Measurements from ENCODE around the gene ATG7.
"Not testable (repeated sequence)": the region's sequence is repeated elsewhere in the genome, so short reads cannot be mapped to it uniquely, and the experiment has no call there.

The ATG7 gene

DNA sequence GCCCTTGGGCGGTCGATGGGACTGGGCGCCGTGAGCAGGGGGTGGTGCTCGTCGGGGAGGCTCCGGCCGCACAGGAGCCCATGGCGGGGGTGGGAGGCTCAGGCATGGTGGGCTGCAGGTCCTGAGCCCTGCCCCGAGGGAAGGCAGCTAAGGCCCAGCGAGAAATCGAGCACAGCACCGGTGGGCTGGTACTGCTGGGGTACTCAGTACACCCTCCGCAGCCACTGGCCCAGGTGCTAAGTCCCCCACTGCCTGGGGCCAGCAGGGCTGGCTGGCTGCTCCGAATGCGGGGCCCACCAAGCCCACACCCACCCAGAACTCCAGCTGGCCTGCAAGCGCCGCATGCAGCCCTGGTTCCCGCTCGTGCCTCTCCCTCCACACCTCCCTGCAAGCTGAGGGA, 239.4 kb downstream of the ATG7 start:
- not testable (repeated sequence) for FAIRE-seq

DNA sequence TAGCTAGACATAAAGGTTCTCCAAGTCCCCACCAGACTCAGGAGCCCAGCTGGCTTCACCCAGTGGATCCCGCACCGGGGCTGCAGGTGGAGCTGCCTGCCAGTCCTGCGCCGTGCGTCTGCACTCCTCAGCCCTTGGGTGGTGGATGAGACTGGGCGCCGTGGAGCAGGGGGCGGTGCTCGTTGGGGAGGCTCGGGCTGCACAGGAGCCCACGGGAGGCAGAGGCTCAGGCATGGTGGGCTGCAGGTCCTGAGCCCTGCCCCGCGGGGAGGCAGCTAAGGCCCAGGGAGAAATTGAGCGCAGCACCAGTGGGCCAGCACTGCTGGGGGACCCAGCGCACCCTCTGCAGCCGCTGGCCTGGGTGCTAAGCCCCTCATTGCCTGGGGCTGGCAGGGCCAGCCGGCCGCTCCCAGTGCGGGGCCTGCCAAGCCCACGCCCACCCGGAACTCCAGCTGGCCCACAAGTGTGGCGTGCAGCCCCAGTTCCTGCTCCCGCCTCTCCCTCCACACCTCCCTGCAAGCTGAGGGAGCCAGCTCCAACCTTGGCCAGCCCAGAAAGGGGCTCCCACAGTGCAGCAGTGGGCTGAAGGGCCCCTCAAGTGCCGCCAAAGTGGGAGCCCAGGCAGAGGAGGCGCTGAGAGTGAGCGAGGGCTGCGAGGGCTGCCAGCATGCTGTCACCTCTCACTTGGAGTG, 241.1 kb downstream of the ATG7 start:
- FAIRE-seq, result not testable (repeated sequence)

DNA sequence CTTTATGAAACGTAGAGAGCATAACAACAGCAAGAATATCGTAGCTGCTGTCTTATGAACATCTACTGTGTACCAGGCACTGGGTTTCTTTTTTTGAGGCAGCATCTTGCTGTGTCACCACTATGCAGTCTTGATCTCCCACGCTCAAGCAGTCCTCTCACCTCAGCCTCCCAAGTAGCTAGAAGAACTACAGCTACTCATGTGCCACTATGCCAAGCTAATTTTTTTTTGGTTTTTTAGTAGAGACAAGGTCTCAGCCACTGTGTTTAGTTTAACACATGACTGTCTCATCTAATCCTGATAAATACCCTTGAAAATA, 241.6 kb downstream of the ATG7 start:
- no peak for FAIRE-seq

DNA sequence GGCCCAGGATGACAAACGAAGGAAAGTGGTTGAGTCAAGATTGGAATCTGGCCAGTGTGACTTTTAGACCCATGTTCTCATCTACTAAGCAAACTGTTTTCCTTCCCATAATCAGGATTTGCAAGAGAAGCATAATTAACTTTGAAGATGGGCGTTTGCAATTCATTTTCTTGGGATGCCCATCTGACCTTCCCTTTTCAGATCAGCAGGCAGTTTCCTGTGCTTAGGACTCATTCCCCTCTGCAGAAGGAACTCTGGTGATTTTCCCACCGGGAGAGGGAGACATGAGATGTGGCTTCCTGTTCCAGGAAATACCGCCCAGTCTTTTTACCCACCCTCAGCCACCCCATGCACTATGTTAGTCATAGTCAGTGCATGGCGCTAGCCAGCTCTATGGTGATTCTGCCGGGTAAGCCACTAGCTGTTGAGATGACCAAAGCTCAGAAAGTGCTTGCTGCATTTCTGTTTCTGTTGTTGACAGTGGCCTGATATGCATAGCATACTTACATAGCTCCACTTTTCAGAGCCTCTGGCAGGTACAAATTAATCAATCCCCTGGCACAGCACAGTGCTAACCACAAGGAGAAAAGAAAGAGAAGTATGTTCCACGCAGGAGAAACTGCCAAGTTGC, 242.1 kb downstream of the ATG7 start:
- no peak for FAIRE-seq

DNA sequence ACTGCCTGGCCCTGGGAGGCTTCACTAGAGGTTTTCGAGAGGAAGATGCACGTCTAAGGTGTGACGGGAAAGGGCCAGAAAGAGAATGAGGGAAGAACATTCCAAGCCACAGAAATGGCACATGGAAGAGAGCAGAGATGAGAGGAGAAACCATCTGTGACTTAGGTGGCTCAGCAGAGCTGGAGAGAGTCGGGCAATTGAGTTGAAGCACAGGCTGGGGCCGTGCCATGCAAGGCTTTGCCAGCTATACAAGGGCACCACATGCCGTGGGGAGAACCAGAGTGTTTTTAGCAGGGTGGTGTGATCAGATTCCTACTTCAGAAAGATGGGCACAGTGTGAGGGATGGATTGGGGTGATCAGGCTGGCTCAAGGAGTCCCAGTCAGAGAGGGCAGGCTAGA, 245.4 kb downstream of the ATG7 start:
- no peak for FAIRE-seq

DNA sequence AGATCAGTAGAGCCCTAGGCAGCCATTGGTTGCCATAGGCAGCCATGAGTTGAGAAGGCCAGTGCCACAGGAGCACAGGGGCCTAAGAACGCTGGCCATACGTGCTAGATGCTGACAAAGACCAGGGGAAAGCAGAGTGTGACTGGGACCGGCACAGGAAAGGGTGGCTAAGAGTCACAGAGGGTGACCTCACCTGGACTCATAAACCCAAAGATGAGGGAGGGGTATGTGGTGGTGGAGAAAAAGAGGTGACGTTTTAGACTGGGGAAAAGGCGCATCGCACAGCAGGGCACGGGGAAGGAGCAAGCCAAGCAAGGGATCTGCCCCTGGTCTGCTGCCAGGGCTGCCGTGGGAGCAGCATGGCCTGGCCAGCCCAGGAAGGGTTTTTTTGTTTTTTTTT, 249.0 kb downstream of the ATG7 start:
- FAIRE-seq, result no peak

DNA sequence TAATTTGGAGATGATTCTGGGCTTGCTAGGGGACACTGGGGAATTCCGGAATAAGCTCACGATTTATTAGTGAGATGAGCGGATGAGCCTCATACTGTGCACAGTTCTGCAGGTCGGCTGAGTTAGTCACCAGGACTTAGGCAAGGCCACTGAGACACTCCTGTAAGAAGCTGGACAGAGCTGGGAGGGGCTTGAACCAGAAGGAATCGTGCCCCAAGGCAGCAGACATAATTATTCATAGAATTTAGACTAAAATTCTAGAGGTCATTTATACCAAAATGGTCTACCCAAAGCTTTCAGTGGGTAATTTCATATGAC, 250.2 kb downstream of the ATG7 start:
- FAIRE-seq, result no peak

DNA sequence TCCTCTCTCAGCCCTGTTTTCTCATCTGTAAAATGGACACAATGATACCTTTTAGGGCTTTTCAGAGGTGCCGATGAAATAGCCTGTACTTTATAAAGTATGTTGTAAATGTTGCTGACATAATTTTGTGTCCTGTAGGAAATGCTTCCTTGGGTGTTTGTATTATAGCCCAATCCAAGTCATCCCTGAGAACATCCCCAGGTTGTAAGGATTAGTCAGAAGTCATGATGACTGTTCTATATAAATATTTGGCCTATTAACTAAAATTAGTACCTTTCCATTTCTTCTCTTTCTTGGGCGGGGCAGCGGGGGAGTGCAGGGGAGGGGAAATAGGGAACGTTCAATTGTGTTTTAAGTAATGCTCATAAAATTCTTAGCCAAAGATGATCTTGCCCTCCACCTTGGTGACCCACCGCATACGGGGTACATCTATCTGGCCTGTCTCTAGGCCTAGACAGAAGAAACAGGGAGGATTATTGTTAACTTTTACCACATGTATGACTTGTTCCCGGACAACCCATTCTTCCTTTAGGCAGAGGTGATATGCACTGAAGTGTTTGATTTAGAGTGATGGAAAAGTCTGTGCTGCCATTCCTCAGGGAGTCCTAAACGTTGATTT, 250.9 kb downstream of the ATG7 start:
- no peak for FAIRE-seq

DNA sequence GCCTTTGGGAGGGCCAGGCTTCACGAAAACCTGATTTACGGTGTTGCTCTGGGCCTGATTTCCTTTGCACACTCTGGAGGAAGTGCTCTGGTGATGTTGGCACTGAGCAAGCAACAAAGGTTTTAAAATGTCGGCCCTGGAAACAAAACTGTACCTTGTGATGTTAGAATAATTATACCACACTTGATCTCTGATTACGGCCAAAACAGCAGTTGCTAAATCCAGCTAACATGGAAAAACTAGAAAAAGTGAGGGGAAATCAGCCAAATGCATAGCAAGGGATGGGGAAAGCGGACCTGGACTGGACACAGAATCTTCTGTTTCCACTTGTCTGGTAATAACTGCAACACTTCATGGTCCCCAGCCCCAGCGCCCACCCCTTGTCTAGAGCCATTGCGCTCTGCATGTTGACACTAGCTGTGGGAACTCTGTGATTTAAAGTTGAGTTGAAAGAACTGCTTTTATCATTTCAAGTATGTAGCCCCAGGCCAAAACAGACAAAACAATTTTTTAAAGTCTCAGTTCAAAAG, 251.4 kb downstream of the ATG7 start:
- FAIRE-seq, result no peak

DNA sequence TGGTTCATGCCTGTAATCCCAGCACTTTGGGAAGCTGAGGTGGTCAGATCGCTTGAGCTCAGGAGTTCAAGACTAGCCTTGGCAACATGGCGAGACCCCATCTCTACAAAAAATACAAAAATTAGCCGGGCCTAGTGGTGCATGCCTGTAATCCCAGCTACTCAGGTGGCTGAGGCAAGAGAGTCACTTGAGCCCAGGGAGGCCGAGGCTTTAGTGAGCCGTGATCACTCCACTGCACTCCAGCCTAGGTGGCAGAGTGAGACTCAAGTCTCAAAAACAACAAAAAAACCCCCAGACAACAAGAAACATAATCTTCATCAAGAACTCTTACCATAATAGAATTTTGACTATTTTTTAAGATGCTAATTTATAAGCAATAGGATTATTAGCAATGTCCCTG, 253.9 kb downstream of the ATG7 start:
- FAIRE-seq, result not testable (repeated sequence)

DNA sequence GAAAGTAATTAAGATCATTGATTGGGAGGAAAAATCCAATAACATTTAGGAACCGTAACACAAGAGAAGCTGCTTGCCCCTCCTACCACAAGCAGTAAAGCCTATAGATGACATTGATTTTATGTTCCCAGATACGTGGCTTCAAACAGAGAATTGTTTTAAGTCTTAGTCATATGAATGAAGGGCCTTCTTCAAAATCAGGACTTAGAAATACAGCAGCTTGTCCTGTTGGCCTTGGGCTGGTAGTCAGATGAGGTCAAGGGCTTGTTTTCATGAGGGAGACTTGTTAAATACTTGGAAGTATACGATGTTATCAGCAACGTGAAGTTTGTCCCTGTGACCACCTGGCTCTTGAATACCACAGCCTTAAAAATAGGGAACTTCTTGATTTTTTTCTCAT, 257.1 kb downstream of the ATG7 start:
- no peak for FAIRE-seq

DNA sequence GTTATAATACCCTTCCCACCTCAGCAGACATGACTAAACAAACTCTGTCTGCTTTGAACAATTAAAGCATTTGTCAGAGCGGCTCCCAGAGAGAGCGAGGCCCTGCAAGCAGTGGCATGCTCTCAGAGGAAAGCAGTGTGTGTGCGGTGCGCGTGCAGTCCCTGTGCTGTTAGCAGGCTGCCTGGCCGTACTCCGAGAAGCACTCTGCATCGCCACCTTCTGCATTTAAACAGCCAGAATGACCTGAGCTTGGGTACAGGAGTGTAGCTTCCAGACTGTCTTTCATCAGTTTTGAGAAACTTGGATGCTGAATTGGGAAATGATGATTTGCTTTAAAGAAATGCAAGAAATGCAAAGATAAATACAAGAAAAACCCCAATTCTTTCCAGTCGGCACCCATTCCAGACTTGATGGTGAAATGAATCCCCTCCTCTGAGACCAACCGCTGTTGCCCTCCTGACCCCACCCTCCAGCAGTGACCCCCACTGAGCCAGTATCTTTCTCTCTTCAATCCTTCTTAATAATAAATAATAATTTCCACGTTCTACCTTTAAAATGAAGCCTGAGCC, 258.0 kb downstream of the ATG7 start:
- no peak for FAIRE-seq

DNA sequence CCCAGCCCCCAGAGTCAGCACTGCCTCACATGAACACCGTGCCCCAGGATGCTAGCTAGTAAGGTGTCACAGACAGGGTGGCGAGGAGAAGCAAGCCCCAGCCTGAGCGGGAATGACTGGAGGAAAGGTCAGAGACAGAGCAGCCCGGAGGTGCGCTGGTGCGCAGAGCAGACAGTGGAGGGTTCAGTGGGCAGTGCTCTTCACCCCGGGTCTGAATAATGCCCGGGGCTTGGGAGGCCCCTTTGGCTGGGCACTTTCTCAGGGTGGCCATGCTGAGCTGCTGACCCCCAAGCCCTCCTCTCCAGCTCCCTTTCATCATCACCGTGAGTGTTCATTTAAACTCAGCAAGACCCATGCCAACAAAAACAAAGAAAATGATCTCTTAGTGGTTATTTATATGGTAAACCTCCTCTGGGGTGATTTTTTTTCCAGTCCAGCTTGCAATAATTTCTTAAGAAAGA, 260.8 kb downstream of the ATG7 start:
- FAIRE-seq, result no peak

DNA sequence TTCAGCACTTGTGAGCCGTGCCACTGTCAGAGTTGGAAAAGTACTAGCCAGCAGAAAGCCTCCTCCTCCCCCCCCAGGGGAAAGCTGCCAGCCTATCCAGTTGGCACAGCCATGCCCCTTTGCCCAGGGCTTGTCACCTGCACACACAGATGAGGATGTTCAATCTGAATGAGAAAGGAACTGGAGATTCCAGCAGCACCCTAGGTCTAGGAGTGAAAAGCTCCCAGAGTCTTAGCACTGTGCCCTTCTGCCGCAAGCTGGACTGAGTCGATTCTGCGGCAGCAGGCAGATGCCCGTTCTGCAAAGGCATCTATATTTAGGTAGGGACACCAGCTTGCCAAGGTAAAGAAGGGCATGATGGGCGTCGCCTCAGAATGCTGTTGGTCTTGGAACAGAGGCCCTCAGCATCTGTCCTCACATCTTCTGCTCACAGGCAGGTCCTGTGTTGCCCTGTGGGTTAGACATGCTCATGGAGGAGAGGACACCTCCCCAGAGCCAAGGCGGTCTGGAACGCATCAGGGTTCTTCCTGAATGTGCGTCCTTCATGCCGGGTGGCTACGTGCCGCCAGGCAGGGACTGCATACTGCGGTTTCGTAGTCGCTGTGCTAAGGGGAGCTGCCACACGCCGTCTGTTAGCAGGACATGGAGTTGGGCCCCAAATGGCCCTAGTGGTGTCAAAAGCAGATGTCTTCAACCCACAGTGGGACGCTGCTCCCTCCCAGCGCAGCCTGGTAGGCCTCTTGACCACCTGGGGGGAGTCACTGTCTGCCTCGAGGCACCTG, 262.0 kb downstream of the ATG7 start:
- no peak for FAIRE-seq

DNA sequence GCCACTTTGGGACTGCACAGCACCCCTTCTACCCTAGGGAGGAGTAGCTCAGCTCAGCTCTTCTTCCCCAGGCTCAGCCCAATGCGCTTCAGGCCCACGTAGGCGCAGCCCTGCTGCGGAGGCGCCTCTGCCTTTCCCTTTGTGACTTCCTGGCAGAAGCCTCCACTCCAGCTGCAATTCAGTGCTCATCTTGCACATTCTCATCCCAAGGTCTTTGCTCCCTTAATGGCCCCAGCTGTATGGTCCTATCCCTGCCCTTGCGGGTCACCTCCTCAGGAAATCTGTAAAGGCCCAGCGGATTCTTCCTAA, 262.6 kb downstream of the ATG7 start:
- FAIRE-seq, result no peak

DNA sequence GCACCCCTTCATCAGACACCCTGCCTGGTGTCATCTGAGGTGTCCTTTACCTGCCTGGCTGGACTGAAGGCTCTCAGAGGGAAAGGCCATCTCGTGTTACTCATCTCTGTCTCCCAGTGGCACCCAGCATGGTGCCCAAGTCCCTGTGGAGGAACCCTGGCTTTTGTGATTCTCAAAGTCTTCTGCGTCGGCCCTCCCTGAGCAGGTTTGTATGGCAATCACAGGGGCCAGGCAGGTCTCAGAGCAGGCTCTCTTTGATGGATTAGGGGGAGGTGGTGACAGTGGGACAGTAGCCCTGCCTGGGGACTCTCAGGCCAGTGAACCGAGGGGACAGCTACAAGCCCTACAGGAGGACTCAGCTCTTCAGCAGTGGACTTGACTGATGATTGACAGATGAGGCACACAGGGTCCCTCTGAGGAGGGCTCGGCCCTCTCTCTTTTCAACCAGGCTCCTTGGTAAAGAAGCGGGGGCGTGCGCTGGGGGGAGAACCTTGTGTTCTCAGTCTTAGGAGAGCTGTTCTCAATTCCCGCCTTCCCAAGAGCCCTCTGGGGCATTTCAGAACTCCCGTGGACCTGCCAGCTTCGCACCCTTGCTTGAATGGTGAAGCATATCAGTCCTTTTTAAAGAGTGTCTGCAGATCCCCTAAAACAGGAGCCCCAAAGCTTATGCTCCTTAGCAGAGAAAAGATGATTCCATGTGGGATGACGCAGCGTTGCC, 263.2 kb downstream of the ATG7 start:
- no peak for FAIRE-seq

DNA sequence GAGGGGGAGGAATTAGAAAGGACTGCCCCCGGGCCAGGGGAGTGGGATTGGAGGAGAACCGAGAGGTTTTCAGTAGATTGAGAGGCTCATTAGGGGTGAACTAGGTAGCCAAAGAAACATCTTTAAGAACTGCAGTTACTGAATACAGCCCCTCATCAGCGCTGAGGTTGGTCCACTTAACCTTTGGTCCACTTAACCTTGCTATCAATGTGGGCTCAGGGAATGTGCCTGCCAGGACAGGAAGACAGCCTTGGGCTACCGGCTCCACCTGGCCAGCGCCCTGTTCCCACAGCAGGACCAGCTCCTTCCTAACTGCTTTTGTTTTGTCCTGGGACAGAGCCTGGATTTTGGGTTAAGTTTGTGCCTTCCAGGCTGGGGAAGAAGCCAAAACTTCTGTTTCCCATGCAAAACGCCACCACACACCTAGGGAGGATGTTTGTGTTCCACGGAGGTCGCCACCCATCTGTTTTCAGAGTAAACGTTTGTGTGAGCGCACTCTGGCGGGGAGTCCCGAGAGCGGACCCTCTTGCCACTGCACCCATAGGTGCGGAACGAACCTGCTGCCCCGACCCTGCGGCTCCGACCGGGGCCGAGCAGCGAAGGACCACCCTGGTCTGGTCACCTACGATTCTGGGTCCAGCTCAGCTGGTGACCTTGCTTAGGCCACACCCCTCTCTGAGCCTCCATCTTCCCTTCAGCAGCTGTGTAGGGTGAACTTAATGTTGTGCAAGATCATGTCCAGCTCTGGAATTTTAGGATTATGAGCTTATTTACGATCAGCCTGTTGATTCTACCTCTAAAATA, 264.1 kb downstream of the ATG7 start:
- FAIRE-seq, result no peak

DNA sequence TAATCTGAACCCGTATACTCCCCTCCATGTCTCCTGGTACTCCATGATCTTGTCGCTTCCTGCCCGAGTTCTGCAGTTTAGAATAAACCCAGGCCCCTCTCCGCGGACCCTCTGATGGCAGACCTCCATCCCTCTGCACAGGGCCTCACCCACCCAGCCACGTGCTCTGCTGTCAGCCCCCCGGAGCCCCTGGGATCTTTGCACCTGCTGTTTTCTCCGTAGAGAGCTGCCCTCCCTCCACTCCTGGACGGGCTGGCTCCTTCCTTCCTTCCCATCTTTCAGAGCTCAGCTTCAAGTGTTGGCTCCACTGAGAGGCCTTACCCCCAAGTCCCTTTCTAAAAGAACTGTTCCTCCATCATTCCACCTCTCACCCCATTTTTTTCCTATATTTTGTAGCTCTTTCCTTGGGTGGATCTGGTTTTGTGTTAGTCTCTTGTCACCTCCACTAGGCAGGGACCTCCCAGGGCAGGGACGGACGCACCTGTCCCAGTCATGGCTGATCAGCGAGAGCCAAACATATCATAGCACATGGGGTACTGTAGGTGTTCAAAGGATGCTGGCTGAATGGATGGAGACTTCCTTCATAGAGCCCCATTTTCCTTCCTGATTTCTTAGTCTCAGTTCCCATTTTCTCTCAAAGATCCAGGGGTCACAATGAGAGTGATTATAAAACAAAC, 264.9 kb downstream of the ATG7 start:
- FAIRE-seq, result no peak

DNA sequence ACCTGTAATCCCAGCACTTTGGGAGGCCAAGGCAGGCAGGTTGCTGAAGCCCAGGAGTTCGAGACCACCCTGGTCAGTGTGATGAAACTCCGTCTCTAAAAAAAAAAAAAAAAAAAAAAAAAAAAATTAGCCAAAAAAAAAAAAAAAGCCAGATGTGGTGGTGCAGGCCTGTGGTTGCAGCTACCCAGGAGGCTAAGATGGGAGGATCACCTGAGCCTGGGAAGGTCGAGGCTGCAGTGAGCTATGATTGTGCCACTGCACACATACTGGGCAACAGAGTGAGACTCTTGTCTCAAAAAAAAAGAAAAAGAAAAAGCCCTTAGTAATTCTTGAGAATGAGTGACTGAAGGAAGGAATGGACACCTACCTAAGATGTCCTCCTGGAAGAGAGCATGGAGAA, 266.4 kb downstream of the ATG7 start:
- no peak for FAIRE-seq

DNA sequence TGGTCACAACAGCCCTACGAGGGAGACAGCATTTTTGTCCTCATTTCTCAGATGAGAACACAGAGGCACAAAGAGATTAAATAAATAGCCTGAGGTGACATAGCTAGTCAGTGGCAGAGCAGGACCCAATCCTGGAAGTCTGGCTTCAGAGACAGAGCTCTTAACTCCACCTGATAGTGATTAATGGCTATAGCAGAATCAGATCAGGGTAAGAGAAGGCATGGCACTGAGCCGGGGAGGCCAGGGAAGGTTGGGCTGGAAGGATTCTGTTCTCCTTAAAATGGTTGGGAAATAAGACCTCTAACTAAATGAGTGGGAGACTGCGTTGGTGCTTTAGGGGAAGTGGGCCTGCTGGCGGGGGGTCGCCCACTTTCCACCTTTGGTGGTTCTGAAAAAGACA, 267.0 kb downstream of the ATG7 start:
- FAIRE-seq, result no peak

DNA sequence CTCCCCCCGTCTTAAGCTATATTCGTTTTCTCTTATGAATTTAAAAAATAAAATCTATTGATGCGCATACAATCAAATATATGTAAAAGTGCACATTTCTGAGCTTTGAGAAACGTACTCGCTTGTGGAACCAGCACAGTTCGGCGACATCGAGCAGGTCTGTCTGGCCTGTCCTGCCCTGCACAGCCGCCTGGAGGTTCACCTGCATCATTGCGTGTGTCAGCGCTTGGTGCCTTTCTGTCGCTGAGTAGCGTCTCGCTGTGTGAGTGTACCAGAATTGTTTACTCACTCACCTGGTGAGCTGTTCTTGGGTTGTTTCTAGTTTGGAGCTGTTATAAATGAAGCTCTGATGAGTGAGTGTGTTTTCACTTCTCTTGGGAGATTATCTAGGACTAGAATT, 267.5 kb downstream of the ATG7 start:
- FAIRE-seq, result no peak
